Measurements from ENCODE around the gene AKNA. TPM values are rescaled to one million over a fixed set of nuclear protein-coding genes. Genes with fewer than 3 reads are reported as not detected.

The AKNA gene, protein sequence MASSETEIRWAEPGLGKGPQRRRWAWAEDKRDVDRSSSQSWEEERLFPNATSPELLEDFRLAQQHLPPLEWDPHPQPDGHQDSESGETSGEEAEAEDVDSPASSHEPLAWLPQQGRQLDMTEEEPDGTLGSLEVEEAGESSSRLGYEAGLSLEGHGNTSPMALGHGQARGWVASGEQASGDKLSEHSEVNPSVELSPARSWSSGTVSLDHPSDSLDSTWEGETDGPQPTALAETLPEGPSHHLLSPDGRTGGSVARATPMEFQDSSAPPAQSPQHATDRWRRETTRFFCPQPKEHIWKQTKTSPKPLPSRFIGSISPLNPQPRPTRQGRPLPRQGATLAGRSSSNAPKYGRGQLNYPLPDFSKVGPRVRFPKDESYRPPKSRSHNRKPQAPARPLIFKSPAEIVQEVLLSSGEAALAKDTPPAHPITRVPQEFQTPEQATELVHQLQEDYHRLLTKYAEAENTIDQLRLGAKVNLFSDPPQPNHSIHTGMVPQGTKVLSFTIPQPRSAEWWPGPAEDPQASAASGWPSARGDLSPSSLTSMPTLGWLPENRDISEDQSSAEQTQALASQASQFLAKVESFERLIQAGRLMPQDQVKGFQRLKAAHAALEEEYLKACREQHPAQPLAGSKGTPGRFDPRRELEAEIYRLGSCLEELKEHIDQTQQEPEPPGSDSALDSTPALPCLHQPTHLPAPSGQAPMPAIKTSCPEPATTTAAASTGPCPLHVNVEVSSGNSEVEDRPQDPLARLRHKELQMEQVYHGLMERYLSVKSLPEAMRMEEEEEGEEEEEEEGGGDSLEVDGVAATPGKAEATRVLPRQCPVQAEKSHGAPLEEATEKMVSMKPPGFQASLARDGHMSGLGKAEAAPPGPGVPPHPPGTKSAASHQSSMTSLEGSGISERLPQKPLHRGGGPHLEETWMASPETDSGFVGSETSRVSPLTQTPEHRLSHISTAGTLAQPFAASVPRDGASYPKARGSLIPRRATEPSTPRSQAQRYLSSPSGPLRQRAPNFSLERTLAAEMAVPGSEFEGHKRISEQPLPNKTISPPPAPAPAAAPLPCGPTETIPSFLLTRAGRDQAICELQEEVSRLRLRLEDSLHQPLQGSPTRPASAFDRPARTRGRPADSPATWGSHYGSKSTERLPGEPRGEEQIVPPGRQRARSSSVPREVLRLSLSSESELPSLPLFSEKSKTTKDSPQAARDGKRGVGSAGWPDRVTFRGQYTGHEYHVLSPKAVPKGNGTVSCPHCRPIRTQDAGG (N-terminal part only)
- total RNA-seq = 20.6 and 25.2 TPM in 2 replicates
- polyA plus RNA-seq = 5.7 and 10.1 TPM in 2 replicates

DNA sequence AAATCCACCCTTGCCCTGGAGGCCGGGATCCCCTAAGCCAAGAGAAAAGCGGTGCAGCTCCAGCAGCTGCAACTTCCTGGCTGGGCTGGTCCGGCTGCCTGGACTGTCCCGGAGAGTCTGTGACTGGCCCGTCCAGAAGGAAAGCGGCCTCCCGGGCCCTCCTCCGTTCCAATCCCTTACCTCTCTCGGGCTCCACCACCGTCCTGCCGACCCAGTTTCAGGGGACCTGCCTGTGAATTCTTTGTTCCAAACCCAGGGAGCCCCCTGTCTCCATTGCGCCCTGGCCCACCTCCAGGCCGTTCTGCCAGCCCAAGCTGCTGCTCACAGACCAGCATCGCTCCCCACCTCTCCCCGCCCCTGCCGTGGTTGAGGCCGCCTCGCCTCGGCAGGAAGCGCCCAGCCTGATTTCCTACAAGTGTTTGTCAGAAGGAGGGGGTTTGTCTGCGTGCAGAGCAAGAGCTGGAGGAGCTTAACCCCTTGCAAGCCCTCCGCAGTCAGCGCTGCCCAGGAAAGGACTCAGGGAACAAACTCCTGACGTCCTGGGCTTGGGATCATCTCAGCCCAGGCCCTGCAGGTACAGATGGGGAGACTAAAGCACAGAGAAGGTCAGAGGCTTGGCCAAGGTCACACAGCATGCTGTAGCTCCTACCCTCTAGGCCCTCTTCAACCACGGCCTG is at the start of gene AKNA:
TSS of gene AKNA (minus strand) at position 303 of the 677 bp plus-strand sequence. CDS start 6,649 bp downstream, outside the sequence.
- no peaks in the 10 kb centered on the region for H3K27me3 ChIP-seq
- peak within 1 kb of the TSS; percentile 70 for H3K27ac ChIP-seq
- DNase-seq (ENCODE audit: low read depth in 1 of 2, low spot score in 1 of 2) = peak; percentile 88
- no peaks in the 10 kb centered on the region for H3K9me3 ChIP-seq (ENCODE audit: low read depth)
- no peaks in the 10 kb centered on the region for H3K36me3 ChIP-seq
- TF ChIP-seq, protein P1, sequence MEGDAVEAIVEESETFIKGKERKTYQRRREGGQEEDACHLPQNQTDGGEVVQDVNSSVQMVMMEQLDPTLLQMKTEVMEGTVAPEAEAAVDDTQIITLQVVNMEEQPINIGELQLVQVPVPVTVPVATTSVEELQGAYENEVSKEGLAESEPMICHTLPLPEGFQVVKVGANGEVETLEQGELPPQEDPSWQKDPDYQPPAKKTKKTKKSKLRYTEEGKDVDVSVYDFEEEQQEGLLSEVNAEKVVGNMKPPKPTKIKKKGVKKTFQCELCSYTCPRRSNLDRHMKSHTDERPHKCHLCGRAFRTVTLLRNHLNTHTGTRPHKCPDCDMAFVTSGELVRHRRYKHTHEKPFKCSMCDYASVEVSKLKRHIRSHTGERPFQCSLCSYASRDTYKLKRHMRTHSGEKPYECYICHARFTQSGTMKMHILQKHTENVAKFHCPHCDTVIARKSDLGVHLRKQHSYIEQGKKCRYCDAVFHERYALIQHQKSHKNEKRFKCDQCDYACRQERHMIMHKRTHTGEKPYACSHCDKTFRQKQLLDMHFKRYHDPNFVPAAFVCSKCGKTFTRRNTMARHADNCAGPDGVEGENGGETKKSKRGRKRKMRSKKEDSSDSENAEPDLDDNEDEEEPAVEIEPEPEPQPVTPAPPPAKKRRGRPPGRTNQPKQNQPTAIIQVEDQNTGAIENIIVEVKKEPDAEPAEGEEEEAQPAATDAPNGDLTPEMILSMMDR (IDR thresholded peaks at IDR 0.05; ENCODE audit: low read depth, low read length) = no peak
- H3K4me1 ChIP-seq (ENCODE audit: low read depth) = peaks cover 46% of the 10 kb centered on the region
- peak within 1 kb of the TSS; percentile 33 for H3K4me3 ChIP-seq

DNA sequence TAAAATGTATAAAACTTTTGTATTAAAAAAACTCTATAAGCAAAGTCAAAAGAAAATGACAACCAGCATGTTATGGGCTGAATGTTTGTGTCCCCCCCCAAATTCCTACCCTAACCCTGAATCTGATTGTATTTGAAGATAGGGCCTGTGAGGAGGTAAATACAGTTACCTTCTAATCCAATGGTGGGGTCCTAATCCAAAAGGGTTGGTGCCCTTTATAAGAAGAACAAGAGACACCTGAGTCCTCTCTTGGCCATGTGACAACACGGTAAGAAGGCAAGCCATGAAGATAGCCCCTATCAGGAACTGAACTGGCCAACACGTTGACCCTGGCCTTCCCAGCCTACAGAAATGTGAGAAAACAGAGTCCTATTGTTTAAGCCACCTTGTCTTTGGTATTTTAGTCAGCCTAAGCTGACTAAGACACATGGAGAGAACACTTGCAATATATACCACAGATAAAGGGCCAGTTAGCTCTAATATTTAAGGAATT is 49.7 kb upstream of the AKNA start:
- Histone ChIP-seq H3K4me3 (no peak overlapping the region), H3K27ac (no peak overlapping the region), H3K4me1 (ENCODE audit: low read depth) (no peaks in the 10 kb centered on the region), H3K36me3 (no peaks in the 10 kb centered on the region), H3K27me3 (no peaks in the 10 kb centered on the region), H3K9me3 (ENCODE audit: low read depth) (no peaks in the 10 kb centered on the region)
- TF ChIP-seq, protein P1 (IDR thresholded peaks at IDR 0.05; ENCODE audit: low read depth, low read length) = no peak
- peak in 1 of 2 donors; percentile 6 for DNase-seq (ENCODE audit: low read depth in 1 of 2, low spot score in 1 of 2)

DNA sequence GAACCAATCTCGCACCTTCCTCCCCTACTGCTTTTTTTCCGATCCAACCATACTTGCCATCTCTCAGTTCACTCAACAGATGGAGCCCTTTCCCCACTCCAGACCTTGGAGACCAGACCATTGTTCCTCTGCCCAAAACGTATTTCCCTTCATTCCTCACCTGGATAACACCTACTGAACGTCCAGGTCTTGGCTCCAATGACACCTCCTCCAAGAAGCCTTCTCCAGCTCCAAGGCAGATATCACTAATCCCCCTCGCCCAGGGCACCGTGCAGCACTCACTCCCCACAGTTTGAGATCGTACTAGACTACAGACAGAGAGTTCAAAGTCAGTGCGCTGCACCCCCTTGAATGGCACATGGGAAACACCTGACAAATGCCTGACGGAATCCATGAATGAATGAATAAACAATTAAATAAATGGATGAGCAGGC is 47.1 kb upstream of the AKNA start:
- Histone ChIP-seq H3K4me1 (ENCODE audit: low read depth) (no peaks in the 10 kb centered on the region), H3K9me3 (ENCODE audit: low read depth) (no peaks in the 10 kb centered on the region), H3K4me3 (no peak overlapping the region), H3K36me3 (no peaks in the 10 kb centered on the region), H3K27ac (no peak overlapping the region), H3K27me3 (peaks cover 5% of the 10 kb centered on the region)
- TF ChIP-seq, protein P1 (IDR thresholded peaks at IDR 0.05; ENCODE audit: low read depth, low read length) = peak; percentile 77
- peak; percentile 50 to 58 for DNase-seq (ENCODE audit: low read depth in 1 of 2, low spot score in 1 of 2)

DNA sequence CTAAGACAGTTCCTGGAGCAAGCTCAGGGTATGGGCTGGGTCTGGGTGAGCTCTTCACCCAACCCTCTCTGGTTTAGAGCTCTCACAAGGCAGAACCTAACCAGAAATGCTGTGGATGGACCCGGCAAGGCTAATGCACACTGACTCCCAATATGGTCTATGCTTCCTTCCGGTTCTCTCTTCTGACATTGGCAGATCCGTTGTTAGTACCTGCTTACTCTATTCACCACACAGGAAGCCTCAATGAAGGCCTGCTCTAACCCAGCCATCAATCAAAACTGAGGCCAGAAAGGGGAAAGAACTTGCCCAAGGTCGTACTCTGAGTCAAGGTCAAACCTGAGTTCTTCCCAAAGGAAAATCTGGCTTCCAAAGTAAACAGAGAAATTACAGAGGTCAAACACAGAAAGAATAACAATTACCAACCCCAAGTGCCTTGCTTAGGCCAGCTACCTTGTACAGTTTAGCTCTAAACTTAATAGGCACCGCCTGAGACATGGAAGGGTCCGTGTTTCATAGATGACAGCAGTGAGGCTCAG is 46.0 kb upstream of the AKNA start:
- TF ChIP-seq, protein P1 (IDR thresholded peaks at IDR 0.05; ENCODE audit: low read depth, low read length) = no peak
- H3K4me3 ChIP-seq = no peak overlapping the region
- peaks cover 5% of the 10 kb centered on the region for H3K27me3 ChIP-seq
- H3K27ac ChIP-seq = no peak overlapping the region
- H3K9me3 ChIP-seq (ENCODE audit: low read depth) = no peaks in the 10 kb centered on the region
- no peaks in the 10 kb centered on the region for H3K4me1 ChIP-seq (ENCODE audit: low read depth)
- no peaks in the 10 kb centered on the region for H3K36me3 ChIP-seq
- DNase-seq (ENCODE audit: low read depth in 1 of 2, low spot score in 1 of 2) = no peak
